Parathyroid adenoma (tissue), 2 donors: ENCODE data around the gene LAMC3.

Experiments used
- H2AFZ ChIP-seq: fragments of 300-600 bp; sonication (generic); one replicate; pipeline ENCODE4 v1.7.0; 2017; ENCODE audit warnings: antibody characterized with exemption, mild to moderate bottlenecking
- H3K27ac ChIP-seq: fragments of 300-600 bp; sonication (generic); one replicate; pipeline ENCODE4 v1.7.0; 2017
- H3K27me3 ChIP-seq: fragments of 300-600 bp; sonication (generic); one replicate; pipeline ENCODE4 v1.7.0; 2017; ENCODE audit warnings: low read length; ENCODE audit not compliant: control insufficient read depth, insufficient read depth
- H3K36me3 ChIP-seq: fragments of 300-600 bp; sonication (generic); one replicate; pipeline ENCODE4 v1.7.0; 2017; ENCODE audit warnings: low read length; ENCODE audit not compliant: control insufficient read depth, insufficient read depth
- H3K4me1 ChIP-seq: fragments of 300-600 bp; sonication (generic); one replicate; pipeline ENCODE4 v1.7.0; 2017; ENCODE audit warnings: control low read depth
- H3K4me2 ChIP-seq: fragments of 300-600 bp; sonication (generic); one replicate; pipeline ENCODE4 v1.7.0; 2017; ENCODE audit warnings: low read length
- H3K4me3 ChIP-seq: fragments of 300-600 bp; sonication (generic); one replicate; pipeline ENCODE4 v1.7.0; 2017; ENCODE audit warnings: low read depth, low read length
- H3K79me2 ChIP-seq: fragments of 300-600 bp; sonication (generic); one replicate; pipeline ENCODE4 v1.7.0; 2017; ENCODE audit warnings: control low read depth
- H3K9ac ChIP-seq: fragments of 300-600 bp; sonication (generic); one replicate; pipeline ENCODE4 v1.7.0; 2017; ENCODE audit warnings: mild to moderate bottlenecking
- H3K9me3 ChIP-seq: fragments of 300-600 bp; sonication (generic); one replicate; pipeline ENCODE4 v1.7.0; 2017; ENCODE audit warnings: low read length; ENCODE audit not compliant: control insufficient read depth
- CTCF ChIP-seq: fragments of 300-600 bp; sonication (generic); IDR thresholded peaks from one replicate; pipeline ENCODE4 v1.7.0; 2017; ENCODE audit warnings: antibody characterized with exemption, mild to moderate bottlenecking
- donor health status: primary hyperparathyroidism.

Gene LAMC3

GRCh38 chr9:130983970-130984369 is 25.0 kb upstream of the LAMC3 start:
- no peak overlapping the region for H3K27ac ChIP-seq
- H3K79me2 ChIP-seq, result no peaks in the 10 kb centered on the region
- H3K4me1 ChIP-seq, result no peaks in the 10 kb centered on the region
- H3K4me2 ChIP-seq, result no peak overlapping the region
- no peaks in the 10 kb centered on the region for H3K27me3 ChIP-seq
- no peaks in the 10 kb centered on the region for H3K36me3 ChIP-seq
- no peak overlapping the region for H3K4me3 ChIP-seq
- no peak for TF ChIP-seq CTCF
- no peaks in the 10 kb centered on the region for H3K9me3 ChIP-seq
- no peak overlapping the region for H2AFZ ChIP-seq
- H3K9ac ChIP-seq, result no peak overlapping the region

- Histone ChIP-seq H2AFZ (no peak overlapping the region), H3K9me3 (no peaks in the 10 kb centered on the region), H3K27ac (no peak overlapping the region), H3K36me3 (no peaks in the 10 kb centered on the region), H3K4me3 (no peak overlapping the region), H3K79me2 (no peaks in the 10 kb centered on the region), H3K9ac (no peak overlapping the region), H3K27me3 (no peaks in the 10 kb centered on the region), H3K4me2 (no peak overlapping the region), H3K4me1 (no peaks in the 10 kb centered on the region)
- no peak for TF ChIP-seq CTCF
Observed at GRCh38 chr9:130984521-130984920, 24.5 kb upstream of the LAMC3 start.

GRCh38 chr9:130985029-130985428 is 23.9 kb upstream of the LAMC3 start:
- Histone ChIP-seq H2AFZ (no peak overlapping the region), H3K36me3 (no peaks in the 10 kb centered on the region), H3K4me2 (no peak overlapping the region), H3K79me2 (no peaks in the 10 kb centered on the region), H3K9me3 (no peaks in the 10 kb centered on the region), H3K27me3 (no peaks in the 10 kb centered on the region), H3K4me3 (no peak overlapping the region), H3K9ac (no peak overlapping the region), H3K4me1 (no peaks in the 10 kb centered on the region), H3K27ac (no peak overlapping the region)
- TF ChIP-seq CTCF, result no peak

GRCh38 chr9:130985606-130986162 is 23.3 kb upstream of the LAMC3 start:
- H2AFZ ChIP-seq, result no peak overlapping the region
- H3K4me2 ChIP-seq, result no peak overlapping the region
- no peak for TF ChIP-seq CTCF
- H3K9me3 ChIP-seq, result no peaks in the 10 kb centered on the region
- no peak overlapping the region for H3K9ac ChIP-seq
- no peaks in the 10 kb centered on the region for H3K79me2 ChIP-seq
- no peaks in the 10 kb centered on the region for H3K27me3 ChIP-seq
- H3K4me1 ChIP-seq, result no peaks in the 10 kb centered on the region
- H3K4me3 ChIP-seq, result no peak overlapping the region
- no peaks in the 10 kb centered on the region for H3K36me3 ChIP-seq
- H3K27ac ChIP-seq, result no peak overlapping the region

- TF ChIP-seq CTCF, result no peak
- Histone ChIP-seq H3K4me3 (no peak overlapping the region), H3K79me2 (no peaks in the 10 kb centered on the region), H3K9ac (no peak overlapping the region), H3K4me1 (no peaks in the 10 kb centered on the region), H3K36me3 (no peaks in the 10 kb centered on the region), H2AFZ (no peak overlapping the region), H3K27ac (no peak overlapping the region), H3K27me3 (no peaks in the 10 kb centered on the region), H3K4me2 (no peak overlapping the region), H3K9me3 (no peaks in the 10 kb centered on the region)
Observed at GRCh38 chr9:130986356-130986965, 22.5 kb upstream of the LAMC3 start.
